ENCODE results near the gene REM1.
"Not testable (repeated sequence)": the region's sequence is repeated elsewhere in the genome, so short reads cannot be mapped to it uniquely, and the experiment has no call there.

Gene REM1

GRCh38 chr20:31516651-31517050 lies 41.6 kb downstream of the REM1 start:
- H3K27ac ChIP-seq: peak overlapping the region; percentile 50

GRCh38 chr20:31517373-31517772 lies 42.3 kb downstream of the REM1 start:
- peak overlapping the region; percentile 50 for H3K27ac ChIP-seq
- no peak for TF ChIP-seq ZFX (IDR thresholded peaks at IDR 0.05; ENCODE audit: borderline replicate concordance)
- TF ChIP-seq CTCF (IDR thresholded peaks at IDR 0.05): peak; percentile 50; the same call in 1 of the 2 replicates

More at GRCh38 chr20:31516651-31517050, 41.6 kb downstream of the REM1 start:
- TF ChIP-seq CTCF (IDR thresholded peaks at IDR 0.05) (no peak), ZFX (IDR thresholded peaks at IDR 0.05; ENCODE audit: borderline replicate concordance) (no peak)

- H3K27ac ChIP-seq: not testable (repeated sequence)
These were observed 46.2 kb downstream of the REM1 start for GRCh38 chr20:31521267-31521666.

- no peak overlapping the region for H3K27ac ChIP-seq
- no peak for TF ChIP-seq CTCF (IDR thresholded peaks at IDR 0.05)
These were observed 47.6 kb downstream of the REM1 start for GRCh38 chr20:31522731-31523130.

- H3K27ac ChIP-seq: no peak overlapping the region
- TF ChIP-seq CTCF (IDR thresholded peaks at IDR 0.05): no peak
- no peak for TF ChIP-seq ZFX (IDR thresholded peaks at IDR 0.05; ENCODE audit: borderline replicate concordance)
These were observed 48.5 kb downstream of the REM1 start for GRCh38 chr20:31523361-31524283.

- H3K27ac ChIP-seq: no peak overlapping the region
These were observed 52.2 kb downstream of the REM1 start for GRCh38 chr20:31527266-31527665.

More at GRCh38 chr20:31527266-31527665, 52.2 kb downstream of the REM1 start:
- TF ChIP-seq ZFX (IDR thresholded peaks at IDR 0.05; ENCODE audit: borderline replicate concordance) (no peak), CTCF (IDR thresholded peaks at IDR 0.05) (no peak)
